Limb (tissue), 2 donors: ENCODE measurements around the gene WSB1.
"Not testable (repeated sequence)": the region's sequence is repeated elsewhere in the genome, so short reads cannot be mapped to it uniquely, and the experiment has no call there.

Source experiments
- DNase-seq, 2 donors: peaks; one replicate each; pipeline ENCODE4 v3.0.0-alpha.2; 2016; ENCODE audit errors: extremely low spot score in 2 of 2

WSB1 gene, protein sequence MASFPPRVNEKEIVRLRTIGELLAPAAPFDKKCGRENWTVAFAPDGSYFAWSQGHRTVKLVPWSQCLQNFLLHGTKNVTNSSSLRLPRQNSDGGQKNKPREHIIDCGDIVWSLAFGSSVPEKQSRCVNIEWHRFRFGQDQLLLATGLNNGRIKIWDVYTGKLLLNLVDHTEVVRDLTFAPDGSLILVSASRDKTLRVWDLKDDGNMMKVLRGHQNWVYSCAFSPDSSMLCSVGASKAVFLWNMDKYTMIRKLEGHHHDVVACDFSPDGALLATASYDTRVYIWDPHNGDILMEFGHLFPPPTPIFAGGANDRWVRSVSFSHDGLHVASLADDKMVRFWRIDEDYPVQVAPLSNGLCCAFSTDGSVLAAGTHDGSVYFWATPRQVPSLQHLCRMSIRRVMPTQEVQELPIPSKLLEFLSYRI

GRCh38 chr17:27293898-27294688 lies at the start of gene WSB1:
Gene WSB1, plus strand, starts transcription at chr17:27294114. Its CDS starts 282 bp downstream, at chr17:27294396.
- DNase-seq: peak; percentile 96 to 97

GRCh38 chr17:27244491-27245223 lies 49.3 kb upstream of the WSB1 start:
- peak; percentile 51 to 53 for DNase-seq

- peak; percentile 85 to 89 for DNase-seq
These were observed 48.7 kb upstream of the WSB1 start for GRCh38 chr17:27245230-27245696.

- DNase-seq: no peak
These were observed 47.4 kb upstream of the WSB1 start for GRCh38 chr17:27246537-27246936.

DNA sequence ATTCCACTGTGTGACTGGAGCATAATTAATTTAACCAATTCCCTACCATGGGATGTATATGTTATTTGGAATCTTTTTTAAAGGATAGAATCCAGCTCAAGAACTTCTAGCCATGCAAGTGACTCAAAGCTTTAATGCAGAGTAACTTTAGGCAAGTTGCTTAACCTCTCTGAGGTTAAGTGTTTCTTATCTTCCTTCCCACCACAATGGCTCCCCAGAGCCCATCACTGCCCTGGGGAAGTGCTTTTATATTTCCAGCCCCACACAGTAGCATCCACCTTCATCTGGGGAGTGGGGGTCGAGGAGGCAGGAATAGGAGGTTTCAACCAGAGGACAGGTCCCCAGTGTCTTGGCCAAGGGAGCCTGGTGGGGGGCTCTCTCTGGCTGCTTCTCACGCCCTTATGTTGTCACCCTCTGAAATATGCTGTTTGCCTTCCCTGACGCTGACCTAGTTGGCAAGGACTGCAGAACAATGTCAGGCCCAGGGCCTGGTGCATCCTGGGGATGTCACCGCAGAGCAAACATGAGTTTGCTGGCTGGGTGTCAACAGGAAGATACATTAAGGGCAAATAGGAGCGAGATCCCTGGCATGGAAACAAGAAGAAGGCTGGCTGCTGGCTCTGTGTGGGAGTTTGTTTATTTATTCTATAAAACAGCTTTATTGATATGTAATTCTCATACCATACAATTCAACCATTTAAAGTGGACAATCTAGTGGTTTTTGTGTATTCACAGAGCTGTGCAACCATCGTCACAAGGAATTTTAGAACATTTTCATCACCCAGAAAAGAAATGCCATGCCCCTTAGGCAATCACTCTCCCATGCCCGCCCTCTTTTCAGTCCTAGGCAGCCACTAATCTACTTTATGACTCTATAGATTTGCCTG lies 46.6 kb upstream of the WSB1 start:
- DNase-seq: no peak

DNA sequence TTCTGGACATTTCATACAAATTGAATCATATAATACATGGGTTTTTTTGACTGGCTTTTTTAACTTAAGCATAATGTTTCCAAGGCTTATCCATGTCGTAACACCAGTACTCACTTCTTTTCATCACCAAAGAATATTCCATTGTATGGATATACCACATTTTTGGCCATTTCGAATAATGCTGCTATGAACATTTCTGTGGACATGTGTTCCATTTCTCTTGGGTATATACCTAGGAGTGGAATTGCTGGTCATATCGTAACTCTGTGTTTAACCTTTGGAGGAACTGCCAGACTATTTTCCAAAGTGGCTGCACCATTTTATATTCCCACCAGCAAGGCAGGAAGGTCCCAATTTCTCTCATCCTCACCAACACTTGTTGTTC lies 46.0 kb upstream of the WSB1 start:
- DNase-seq: no peak

DNA sequence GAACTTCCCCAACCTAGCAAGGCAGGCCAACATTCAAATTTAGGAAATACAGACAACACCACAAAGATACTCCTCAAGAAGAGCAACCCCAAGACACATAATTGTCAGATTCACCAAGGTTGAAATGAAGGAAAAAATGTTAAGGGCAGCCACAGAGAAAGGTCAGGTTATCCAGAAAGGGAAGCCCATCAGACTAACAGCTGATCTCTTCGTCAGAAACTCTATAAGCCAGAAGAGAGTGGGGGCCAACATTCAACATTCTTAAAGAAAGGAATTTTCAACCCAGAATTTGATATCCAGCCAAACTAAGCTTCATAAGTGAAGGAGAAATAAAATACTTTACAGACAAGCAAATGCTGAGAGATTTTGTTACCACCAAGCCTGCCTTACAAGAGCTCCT lies 43.1 kb upstream of the WSB1 start:
- not testable (repeated sequence) for DNase-seq

GRCh38 chr17:27254802-27255201 lies 39.1 kb upstream of the WSB1 start:
- DNase-seq: not testable (repeated sequence)

DNA sequence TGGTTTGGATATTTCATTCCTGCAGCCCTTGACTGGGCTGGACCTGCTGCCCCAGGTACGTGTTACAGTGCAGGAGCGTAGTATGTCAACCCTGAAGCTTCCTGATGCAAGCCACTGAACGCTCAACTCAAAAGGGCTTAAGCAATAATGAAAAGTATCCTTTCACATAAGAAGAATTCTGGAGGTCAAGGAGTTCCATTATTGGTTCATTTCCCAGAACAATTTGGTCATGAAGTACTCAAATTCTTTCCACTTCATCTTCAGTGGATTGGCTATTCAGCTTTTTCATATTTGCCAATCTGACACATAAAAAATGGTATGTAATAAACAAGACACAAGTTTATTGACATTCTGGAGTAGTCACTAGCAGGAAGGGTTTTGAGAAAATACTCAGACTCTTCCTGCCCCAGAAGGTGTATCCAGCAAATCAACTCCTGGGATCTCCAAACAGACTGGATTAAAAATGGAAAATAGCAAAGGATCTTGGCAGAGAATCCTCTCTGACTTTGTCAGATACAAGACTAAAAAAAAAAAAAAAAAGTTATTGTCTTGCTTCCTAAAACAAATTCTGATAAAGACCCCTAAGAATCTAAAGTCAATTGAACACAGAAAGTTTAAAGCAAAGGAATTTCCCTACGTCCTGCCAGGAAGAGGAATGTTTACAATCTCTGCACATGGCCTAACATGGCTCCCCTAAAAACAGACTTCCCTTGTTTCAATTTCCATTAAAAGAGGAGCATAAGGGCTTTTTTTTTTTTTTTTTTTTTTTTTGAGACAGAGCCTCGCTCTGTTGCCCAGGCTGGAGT lies 37.5 kb upstream of the WSB1 start:
- no peak for DNase-seq

DNA sequence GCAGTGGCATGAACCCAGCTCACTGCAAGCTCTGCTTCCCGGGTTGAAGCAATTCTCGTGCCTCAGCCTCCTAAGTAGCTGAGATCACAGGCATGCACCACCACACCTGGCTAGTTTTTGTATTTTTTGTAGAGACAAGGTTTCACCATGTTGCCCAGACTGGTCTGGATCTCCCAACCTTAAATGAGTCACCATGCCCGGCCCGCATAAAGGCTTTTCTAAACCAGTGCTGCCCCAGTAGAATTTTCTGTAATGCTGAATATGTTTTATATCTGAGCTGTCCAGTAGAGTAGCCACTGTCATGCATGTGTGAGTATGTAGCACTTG lies 36.9 kb upstream of the WSB1 start:
- DNase-seq: no peak

DNA sequence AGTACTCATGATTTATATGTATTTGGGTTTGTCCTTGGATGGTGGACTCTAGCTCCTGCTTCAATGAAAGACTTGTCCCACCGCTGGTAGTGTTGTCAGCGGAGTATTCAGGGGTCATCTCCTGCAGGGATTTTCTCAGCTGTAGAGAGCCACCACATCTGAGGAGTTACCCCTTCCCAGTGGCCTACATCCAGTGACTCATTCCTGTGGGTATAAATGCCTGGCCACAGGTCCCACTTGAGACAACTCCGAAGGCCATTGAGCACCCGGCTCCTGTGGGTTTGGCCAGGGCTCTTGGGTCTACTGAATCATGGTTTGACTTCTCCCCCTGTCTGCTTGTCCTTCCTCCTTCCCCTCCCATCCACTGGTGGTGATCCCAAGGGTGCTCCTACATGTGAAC lies 34.6 kb upstream of the WSB1 start:
- DNase-seq: no peak

DNA sequence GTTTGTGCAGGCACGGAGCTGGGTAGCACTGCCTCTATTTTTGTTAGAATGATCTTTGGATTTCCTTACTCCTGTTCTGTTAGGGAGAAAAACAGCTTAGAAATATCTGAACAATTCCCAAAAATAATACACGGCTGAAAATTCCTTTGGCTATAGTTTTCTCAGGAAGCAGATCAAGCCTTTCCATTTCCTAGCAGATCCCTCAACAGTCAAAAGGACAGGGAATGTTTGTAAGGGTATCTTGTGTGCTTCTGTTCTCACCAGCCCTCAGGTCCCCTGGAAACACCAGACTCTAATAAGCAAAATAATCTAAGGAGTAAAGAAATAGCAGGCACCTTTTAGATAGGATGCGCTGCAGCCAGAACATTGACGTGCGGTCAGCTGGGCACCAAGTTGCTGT lies 30.5 kb upstream of the WSB1 start:
- DNase-seq: no peak

GRCh38 chr17:27264068-27264812 lies 29.7 kb upstream of the WSB1 start:
- DNase-seq: no peak

- no peak for DNase-seq
These were observed 28.6 kb upstream of the WSB1 start for GRCh38 chr17:27265333-27265732.

- DNase-seq: no peak
These were observed 27.7 kb upstream of the WSB1 start for GRCh38 chr17:27266228-27266627.

- DNase-seq: no peak
These were observed 25.4 kb upstream of the WSB1 start for GRCh38 chr17:27268394-27269085.

- DNase-seq: no peak
These were observed 24.7 kb upstream of the WSB1 start for GRCh38 chr17:27269201-27269600.

GRCh38 chr17:27269974-27270373 lies 23.9 kb upstream of the WSB1 start:
- DNase-seq: no peak

GRCh38 chr17:27276653-27277156 lies 17.2 kb upstream of the WSB1 start:
- DNase-seq: peak in 1 of 2 donors; percentile 31
